A549 (cell line): ENCODE results near the gene MINPP1. TPM values are rescaled to one million over a fixed set of nuclear protein-coding genes. Genes with fewer than 3 reads are reported as not detected.

ENCODE experiments used
- ATAC-seq, 2 experiments: fragments of 200-7000 bp in 1 of 2; fragments of >200 bp in 1 of 2; cut with Nextera tagmentation in 1 of 2; cut with Tn5 transposase in 1 of 2; 3 replicates each; pipeline versions ENCODE4 v1.8.0 to v1.9.1; 2018 to 2020; ENCODE audit warnings: mild to moderate bottlenecking in 1 of 2, moderate library complexity in 1 of 2
- CTCF ChIA-PET: fragments of 300-600 bp; sonication (Branson Sonifier 250); formaldehyde crosslinking; extraction: SDS; loops from one replicate; lab custom pipeline; 2021; ENCODE audit warnings: antibody characterized with exemption, inconsistent platforms; lab: Yijun Ruan, JAX
- POLR2A ChIA-PET: fragments of 350-600 bp; formaldehyde crosslinking; extraction: SDS; loops from one replicate; lab custom pipeline; 2021; ENCODE audit warnings: antibody characterized with exemption, inconsistent platforms; lab: Yijun Ruan, JAX
- DNase-seq, 2 experiments: peaks; one replicate each; pipeline versions ENCODE4 v3.0.0 to v3.0.0-alpha.2; 2011 to 2016; ENCODE audit warnings: low read depth in 1 of 2, low spot score in 1 of 2
- FAIRE-seq: peaks from 2 replicates; lab custom pipeline; 2011; peaks lifted over from hg19 to GRCh38; lab: Jason Lieb, UNC
- H3K27ac ChIP-seq, 2 experiments: fragments of >200 bp; sonication (Bioruptor Twin); formaldehyde crosslinking; 3 replicates each; pipeline ENCODE4 v1.5.1; 2016 to 2017
- H3K4me1 ChIP-seq: fragments of >200 bp; sonication (Bioruptor Twin); formaldehyde crosslinking; 3 replicates; pipeline ENCODE4 v1.6.1; 2016
- H3K4me2 ChIP-seq: fragments of >200 bp; sonication (Bioruptor Twin); formaldehyde crosslinking; 3 replicates; pipeline ENCODE4 v1.6.1; 2016
- H3K4me3 ChIP-seq: fragments of >200 bp; sonication (Bioruptor Twin); formaldehyde crosslinking; 3 replicates; pipeline ENCODE4 v1.5.1; 2016
- H3K9me3 ChIP-seq: fragments of >200 bp; sonication (Bioruptor Twin); formaldehyde crosslinking; 3 replicates; pipeline ENCODE4 v1.6.1; 2016
- CEBPB ChIP-seq, 2 experiments: fragments of >200 bp in 1 of 2; sonication (Bioruptor Twin) in 1 of 2; formaldehyde crosslinking in 1 of 2; IDR thresholded peaks; 2 replicates each; pipeline ENCODE4 v1.6.1; 2012 to 2016
- CHD4 ChIP-seq: fragments of 200-600 bp; sonication (generic); IDR thresholded peaks from 2 replicates; pipeline ENCODE4 v1.6.1; 2016; ENCODE audit warnings: antibody characterized with exemption, mild to moderate bottlenecking, borderline replicate concordance
- EHMT2 ChIP-seq: fragments of 200-600 bp; sonication (generic); IDR thresholded peaks from 2 replicates; pipeline ENCODE4 v1.6.1; 2016; ENCODE audit warnings: antibody characterized with exemption, low read depth, mild to moderate bottlenecking, moderate library complexity
- FOSB ChIP-seq: fragments of 250-450 bp; sonication (Bioruptor Pico); IDR thresholded peaks from 2 replicates; pipeline ENCODE4 v1.5.0; 2020; ENCODE audit warnings: mild to moderate bottlenecking, moderate library complexity
- GATA3 ChIP-seq: IDR thresholded peaks from 2 replicates; pipeline ENCODE4 v1.6.1; 2012; ENCODE audit warnings: borderline replicate concordance
- HOXB13 ChIP-seq: fragments of 250-450 bp; sonication (Bioruptor Pico); IDR thresholded peaks from 2 replicates; pipeline ENCODE4 v1.5.0; 2020; ENCODE audit warnings: low read depth, mild to moderate bottlenecking, moderate library complexity
- HOXB5 ChIP-seq: fragments of 250-450 bp; sonication (Bioruptor Pico); IDR thresholded peaks from 2 replicates; pipeline ENCODE4 v1.5.0; 2020; ENCODE audit warnings: mild to moderate bottlenecking, moderate library complexity
- JUN ChIP-seq, 2 experiments: fragments of >200 bp; sonication (Bioruptor Twin); formaldehyde crosslinking; IDR thresholded peaks; 2 replicates in 1 of 2; 3 replicates in 1 of 2; pipeline ENCODE4 v1.6.1; 2016 to 2017
- JUNB ChIP-seq: fragments of >200 bp; sonication (Bioruptor Twin); formaldehyde crosslinking; IDR thresholded peaks from 2 replicates; pipeline ENCODE4 v1.6.1; 2016
- MAFK ChIP-seq: fragments of 450-650 bp; IDR thresholded peaks from 2 replicates; pipeline ENCODE4 v1.6.1; 2014; ENCODE audit not compliant: partially characterized antibody
- MAX ChIP-seq: IDR thresholded peaks from 2 replicates; pipeline ENCODE4 v1.6.1; 2012
- NPAS2 ChIP-seq: fragments of 250-450 bp; sonication (Bioruptor Pico); IDR thresholded peaks from 2 replicates; pipeline ENCODE4 v1.8.0; 2022; ENCODE audit warnings: mild to moderate bottlenecking, moderate library complexity, borderline replicate concordance
- NR3C1 ChIP-seq: fragments of >200 bp; sonication (Bioruptor Twin); formaldehyde crosslinking; IDR thresholded peaks from 3 replicates; pipeline ENCODE4 v1.6.1; 2017
- PBX3 ChIP-seq: IDR thresholded peaks from 2 replicates; pipeline ENCODE4 v1.6.1; 2012
- PHF8 ChIP-seq: fragments of 200-600 bp; sonication (generic); IDR thresholded peaks from 2 replicates; pipeline ENCODE4 v1.6.1; 2016; ENCODE audit warnings: low read depth, mild to moderate bottlenecking, antibody characterized with exemption, moderate library complexity, borderline replicate concordance
- POLR2A ChIP-seq: IDR thresholded peaks from 2 replicates; pipeline ENCODE4 v1.6.1; 2012; ENCODE audit warnings: mild to moderate bottlenecking, low read length
- RAD21 ChIP-seq, 2 experiments: fragments of >200 bp in 1 of 2; sonication (Bioruptor Twin) in 1 of 2; formaldehyde crosslinking in 1 of 2; IDR thresholded peaks in 1 of 2; conservative IDR thresholded peaks in 1 of 2; 2 replicates in 1 of 2; 3 replicates in 1 of 2; pipeline ENCODE4 v1.6.1; 2012 to 2018; ENCODE audit warnings: inconsistent platforms in 1 of 2
- RARB ChIP-seq: fragments of 250-450 bp; sonication (Bioruptor Pico); IDR thresholded peaks from 2 replicates; pipeline ENCODE4 v1.8.0; 2021; ENCODE audit warnings: mild to moderate bottlenecking, moderate library complexity
- RFX5 ChIP-seq: fragments of 450-650 bp; IDR thresholded peaks from 2 replicates; pipeline ENCODE4 v1.7.1; 2014; ENCODE audit warnings: antibody characterized with exemption, mild to moderate bottlenecking, moderate library complexity
- SMC3 ChIP-seq: fragments of >200 bp; sonication (Bioruptor Twin); formaldehyde crosslinking; IDR thresholded peaks from 3 replicates; pipeline ENCODE4 v1.6.1; 2018; ENCODE audit warnings: inconsistent platforms
- SREBF2 ChIP-seq: fragments of 450-650 bp; IDR thresholded peaks from 2 replicates; pipeline ENCODE4 v1.6.1; 2014; ENCODE audit warnings: mild to moderate bottlenecking, moderate library complexity
- USF2 ChIP-seq: fragments of 450-650 bp; IDR thresholded peaks from 2 replicates; pipeline ENCODE4 v1.6.1; 2014; ENCODE audit warnings: antibody characterized with exemption
- ZFP36 ChIP-seq: fragments of 450-650 bp; IDR thresholded peaks from 2 replicates; pipeline ENCODE4 v1.6.1; 2014; ENCODE audit warnings: borderline replicate concordance; ENCODE audit not compliant: partially characterized antibody
- WGBS: methylation state at CpG from one replicate; pipeline ENCODE4 v1.1.6; 2017; ENCODE audit errors: missing lambda C conversion rate; 5-methylcytosine and 5-hydroxymethylcytosine counted together
- polyA plus RNA-seq, 4 experiments: library from polyadenylated mRNA; depleted of rRNA in 3 of 4; stranded (reverse); fragments of >200 nt; fragmentation: RNase III in 1 of 4; extraction: RNeasy Plus Mini Kit Qiagen cat#74134 plus additional on column Dnase treatment in 1 of 4; gene quantifications; 2 replicates in 3 of 4; 3 replicates in 1 of 4; pipeline ENCODE4 v1.2.3, GENCODE V29; 2011 to 2017
- TF ChIP-seq, protein P1 (sequence below): fragments of >200 bp; sonication (Bioruptor Twin); formaldehyde crosslinking; IDR thresholded peaks from 3 replicates; pipeline ENCODE4 v1.6.1; 2016

The MINPP1 gene
- polyA plus RNA-seq, 2 of the 4 experiments (the other 2 are of a cell fraction) = 28.4 to 31.4 TPM

DNA sequence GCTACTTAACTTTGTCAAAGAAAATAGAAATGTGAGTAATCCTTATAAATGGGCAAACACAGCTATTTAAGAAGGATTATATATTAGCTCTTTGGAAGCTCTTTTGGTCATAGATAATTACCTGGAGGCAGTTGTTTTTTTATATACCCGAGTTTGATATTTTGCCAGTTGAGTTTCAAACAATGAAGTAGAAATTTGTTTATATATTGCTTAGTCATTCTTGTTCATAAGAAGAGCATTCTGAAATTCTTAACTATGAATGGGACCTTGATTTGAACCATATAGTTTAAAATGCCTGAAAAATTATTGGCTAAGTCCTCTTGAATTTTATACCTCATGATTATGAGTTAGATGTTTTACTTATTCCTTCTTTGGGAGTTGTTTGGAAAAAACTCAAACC is 36.4 kb downstream of the MINPP1 start:
- 0% methylated on average over 1 of the region's 1 CpG for WGBS
- no peak overlapping the region for H3K4me3 ChIP-seq
- ChIA-PET POLR2A (no interaction called here), CTCF (interaction anchor here (0.8 to 1.0 kb wide), 2 partner anchors 18 to 194 kb away, joined by 3 read pairs; no protein-coding TSS in a partner anchor)
- peak overlapping the region; percentile 60 for H3K4me2 ChIP-seq
- TF ChIP-seq POLR2A (no peak), MAFK (peak; percentile 77), JUNB (peak; percentile 57; the same call in 1 of the 2 replicates), JUN (IDR thresholded peaks at IDR 0.05) (no peak)
- peak in 1 of 2 experiments; percentile 21 for DNase-seq
- peaks cover 51% of the 10 kb centered on the region for H3K4me1 ChIP-seq
- 0 out of 3 replicates have a peak, but pooled peaks cover 3% of the 10 kb centered on the region for H3K9me3 ChIP-seq
- no peak for ATAC-seq
- FAIRE-seq = no peak
- peak overlapping the region; percentile 60 to 76; a peak in 5 of 6 replicates for H3K27ac ChIP-seq

DNA sequence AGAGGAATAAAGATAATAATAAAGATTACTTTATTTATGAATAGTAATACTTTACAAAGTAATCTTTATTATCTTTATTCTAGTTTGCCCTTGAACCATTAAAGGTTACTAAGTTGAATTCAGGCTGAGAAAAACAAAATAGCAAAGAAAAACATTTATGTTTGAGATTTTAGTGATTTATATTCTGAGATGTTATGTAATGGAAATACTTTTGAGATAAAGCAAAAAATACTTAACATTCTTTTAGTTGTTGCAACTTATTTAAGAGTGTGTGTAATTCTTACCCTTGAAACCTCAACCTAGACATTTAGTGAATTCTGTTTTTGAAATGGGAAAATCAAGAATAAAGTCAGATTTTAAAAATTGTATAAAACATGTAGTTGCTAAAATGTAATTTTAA is 40.0 kb downstream of the MINPP1 start:
- POLR2A ChIA-PET = no interaction called here
- no peak overlapping the region for H3K27ac ChIP-seq
- no peak for ATAC-seq

DNA sequence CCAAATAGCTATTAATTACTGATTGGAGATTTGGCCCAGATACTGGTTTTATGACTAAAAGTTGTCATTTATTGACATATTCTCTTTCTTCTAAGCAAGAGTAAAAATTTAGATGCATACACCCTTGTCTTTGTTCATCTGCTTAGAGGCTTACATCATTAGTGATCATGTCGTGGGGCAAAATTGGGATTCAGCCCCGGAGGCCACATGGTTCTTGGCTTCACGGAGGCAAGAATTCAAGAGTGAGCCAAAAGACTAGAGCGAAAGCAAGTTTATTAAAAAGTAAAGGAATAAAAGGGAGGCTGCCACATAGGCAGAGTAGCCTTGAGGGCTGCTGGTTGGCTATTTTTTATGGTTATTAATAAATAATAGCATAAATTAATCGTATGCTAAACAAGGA is 41.1 kb downstream of the MINPP1 start:
- 86% methylated on average over 5 of the region's 5 CpGs for WGBS
- Histone ChIP-seq H3K9me3 (0 out of 3 replicates have a peak, but pooled peaks cover 3% of the 10 kb centered on the region), H3K4me1 (peaks cover 38% of the 10 kb centered on the region), H3K4me3 (no peak overlapping the region), H3K4me2 (no peak overlapping the region), H3K27ac (no peak overlapping the region)
- ChIA-PET CTCF (no interaction called here), POLR2A (no interaction called here)
- no peak for DNase-seq
- TF ChIP-seq RARB (CRISPR knock-in tag) (no peak), RAD21 (conservative IDR thresholded peaks at IDR 0.05 in 1 of 2, IDR thresholded peaks at IDR 0.05 in 1 of 2) (no peak), PHF8 (no peak), SREBF2 (no peak), HOXB13 (CRISPR knock-in tag) (no peak), EHMT2 (no peak), ZFP36 (no peak), USF2 (no peak), SMC3 (no peak), GATA3 (no peak), NR3C1 (no peak), CEBPB (IDR thresholded peaks at IDR 0.05) (no peak)
- FAIRE-seq = no peak
- ATAC-seq = no peak

More for the DNA sequence above, 40.0 kb downstream of the MINPP1 start:
- Histone ChIP-seq H3K4me1 (peaks cover 48% of the 10 kb centered on the region), H3K4me3 (no peak overlapping the region), H3K9me3 (0 out of 3 replicates have a peak, but pooled peaks cover 3% of the 10 kb centered on the region), H3K4me2 (peak overlapping the region; percentile 1; the same call in 1 of the 3 replicates)
- CTCF ChIA-PET = no interaction called here
- DNase-seq (no peak), FAIRE-seq (no peak)
- no peak for TF ChIP-seq PBX3
- no peak for TF ChIP-seq HOXB13 (CRISPR knock-in tag)
- TF ChIP-seq, protein P1, sequence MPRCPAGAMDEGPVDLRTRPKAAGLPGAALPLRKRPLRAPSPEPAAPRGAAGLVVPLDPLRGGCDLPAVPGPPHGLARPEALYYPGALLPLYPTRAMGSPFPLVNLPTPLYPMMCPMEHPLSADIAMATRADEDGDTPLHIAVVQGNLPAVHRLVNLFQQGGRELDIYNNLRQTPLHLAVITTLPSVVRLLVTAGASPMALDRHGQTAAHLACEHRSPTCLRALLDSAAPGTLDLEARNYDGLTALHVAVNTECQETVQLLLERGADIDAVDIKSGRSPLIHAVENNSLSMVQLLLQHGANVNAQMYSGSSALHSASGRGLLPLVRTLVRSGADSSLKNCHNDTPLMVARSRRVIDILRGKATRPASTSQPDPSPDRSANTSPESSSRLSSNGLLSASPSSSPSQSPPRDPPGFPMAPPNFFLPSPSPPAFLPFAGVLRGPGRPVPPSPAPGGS = no peak
- TF ChIP-seq JUN (IDR thresholded peaks at IDR 0.05) = no peak
- no peak for TF ChIP-seq FOSB (CRISPR knock-in tag)
- no peak for TF ChIP-seq HOXB5 (CRISPR knock-in tag)
- TF ChIP-seq JUNB = no peak
- no peak for TF ChIP-seq NPAS2 (CRISPR knock-in tag)
- TF ChIP-seq CHD4 = no peak
- no peak for TF ChIP-seq RFX5
- TF ChIP-seq NR3C1 = no peak
- TF ChIP-seq MAX = no peak
